Ishikawa (cell line): ENCODE data around the gene EBP.

Experiments used
- CEBPB ChIP-seq: IDR thresholded peaks from 2 replicates; pipeline ENCODE4 v1.6.1; 2012
- CREB1 ChIP-seq: IDR thresholded peaks from 2 replicates; pipeline ENCODE4 v1.6.1; 2012; ENCODE audit warnings: low read depth
- EGR1 ChIP-seq: IDR thresholded peaks from 2 replicates; pipeline ENCODE4 v1.6.1; 2012
- EP300 ChIP-seq: IDR thresholded peaks from 2 replicates; pipeline ENCODE4 v1.6.1; 2012; ENCODE audit warnings: borderline replicate concordance
- FOXM1 ChIP-seq: IDR thresholded peaks from 2 replicates; pipeline ENCODE4 v1.6.1; 2012; ENCODE audit warnings: low read depth, borderline replicate concordance
- MAX ChIP-seq: IDR thresholded peaks from 2 replicates; pipeline ENCODE4 v1.6.1; 2012
- NFIC ChIP-seq: IDR thresholded peaks from 2 replicates; pipeline ENCODE4 v1.6.1; 2012
- RAD21 ChIP-seq: IDR thresholded peaks from 2 replicates; pipeline ENCODE4 v1.6.1; 2012; ENCODE audit warnings: low read depth
- REST ChIP-seq: IDR thresholded peaks from 2 replicates; pipeline ENCODE4 v1.6.1; 2012; ENCODE audit warnings: low read depth, mild to moderate bottlenecking
- TAF1 ChIP-seq: IDR thresholded peaks from 2 replicates; pipeline ENCODE4 v1.6.1; 2012; ENCODE audit warnings: low read depth, mild to moderate bottlenecking
- TCF12 ChIP-seq: IDR thresholded peaks from 2 replicates; pipeline ENCODE4 v1.6.1; 2012; ENCODE audit warnings: low read depth
- TEAD4 ChIP-seq: IDR thresholded peaks from 2 replicates; pipeline ENCODE4 v1.6.1; 2012
- USF1 ChIP-seq: IDR thresholded peaks from 2 replicates; pipeline ENCODE4 v1.6.1; 2012
- YY1 ChIP-seq: IDR thresholded peaks from 2 replicates; pipeline ENCODE4 v1.6.1; 2012; ENCODE audit warnings: low read depth
- ZBTB7A ChIP-seq: IDR thresholded peaks from 2 replicates; pipeline ENCODE4 v1.6.1; 2012; ENCODE audit warnings: low read depth

The EBP gene

GRCh38 chrX:48474127-48474526, 47.5 kb upstream of the EBP start:
- TF ChIP-seq REST (no peak), TEAD4 (no peak), USF1 (no peak), RAD21 (no peak; the same call in 1 of the 2 replicates), NFIC (no peak), YY1 (no peak), MAX (no peak), EP300 (no peak), FOXM1 (no peak), ZBTB7A (no peak), TCF12 (no peak), EGR1 (no peak), CREB1 (no peak), TAF1 (no peak), CEBPB (no peak)

GRCh38 chrX:48474581-48474980, 47.0 kb upstream of the EBP start:
- TF ChIP-seq USF1 (no peak), FOXM1 (no peak), CEBPB (no peak), REST (no peak), TAF1 (no peak)

GRCh38 chrX:48475296-48475695, 46.3 kb upstream of the EBP start:
- TF ChIP-seq NFIC (no peak), EGR1 (no peak), USF1 (no peak), YY1 (no peak), CREB1 (no peak), ZBTB7A (no peak), TAF1 (no peak), FOXM1 (no peak), RAD21 (no peak), EP300 (no peak), CEBPB (no peak), REST (no peak), TEAD4 (no peak), TCF12 (no peak), MAX (no peak)

GRCh38 chrX:48475774-48476577, 45.6 kb upstream of the EBP start, which contains the start of gene FTSJ1:
Gene FTSJ1 (plus strand): TSS chrX:48476199. CDS start chrX:48478048, 1,849 bp downstream.
- TF ChIP-seq TEAD4, result peak; percentile 36
- TF ChIP-seq MAX, result peak; percentile 82
- TF ChIP-seq TCF12, result peak; percentile 43
- peak; percentile 61 for TF ChIP-seq TAF1
- peak; percentile 94 for TF ChIP-seq YY1
- TF ChIP-seq CREB1, result peak; percentile 82
- no peak for TF ChIP-seq NFIC
- no peak for TF ChIP-seq ZBTB7A
- TF ChIP-seq EP300, result no peak
